HepG2 (cell line): ENCODE data around the gene ZNF732. TPM values are rescaled to one million over a fixed set of nuclear protein-coding genes. Genes with fewer than 3 reads are reported as not detected.

Source experiments
- ATAC-seq: fragments of 200-7000 bp; cut with Tn5 transposase; 3 replicates; pipeline ENCODE4 v1.9.1; 2020; ENCODE audit warnings: mild to moderate bottlenecking, moderate library complexity
- BruUV-seq: library from RNA; stranded (reverse); fragments of 400-500 nt; replicated peaks from 2 replicates; lab custom pipeline; 2021; lab: Mats Ljungman, UMichigan
- CTCF ChIA-PET: fragments of 300-600 bp; formaldehyde crosslinking; extraction: SDS; loops from one replicate; lab custom pipeline; 2021; ENCODE audit warnings: low total read pairs, inconsistent platforms, low intra/inter-chr PET ratio; lab: Yijun Ruan, JAX
- POLR2A ChIA-PET: fragments of 350-600 bp; sonication (Branson Sonifier 250); formaldehyde crosslinking; loops from one replicate; lab custom pipeline; 2020; ENCODE audit warnings: antibody characterized with exemption, inconsistent platforms; lab: Yijun Ruan, JAX
- DNase-seq: peaks from one replicate; pipeline ENCODE4 v3.0.0-alpha.2; 2015; ENCODE audit warnings: low spot score
- FAIRE-seq: peaks from 3 replicates; lab custom pipeline; 2011; peaks lifted over from hg19 to GRCh38; lab: Jason Lieb, UNC
- H2AFZ ChIP-seq: one replicate; pipeline ENCODE4 v1.6.1; 2011; ENCODE audit warnings: low read length, inconsistent platforms
- H3K27ac ChIP-seq: fragments of 300-600 bp; 3 replicates; pipeline ENCODE4 v1.8.0; 2011; ENCODE audit warnings: mixed run types, mild to moderate bottlenecking, mixed read lengths, low read length, inconsistent platforms; ENCODE audit not compliant: insufficient read depth; ENCODE audit errors: extremely low read length
- H3K27me3 ChIP-seq, 2 experiments: fragments of 200-600 bp in 1 of 2; 2 replicates in 1 of 2; 3 replicates in 1 of 2; pipeline versions ENCODE4 v1.6.0 to v1.8.0; 2011; ENCODE audit warnings: low read length in 2 of 2, mild to moderate bottlenecking in 2 of 2, moderate library complexity in 2 of 2, inconsistent platforms in 1 of 2; ENCODE audit not compliant: insufficient read depth in 2 of 2, control insufficient read depth in 1 of 2
- H3K36me3 ChIP-seq, 2 experiments: fragments of 200-600 bp in 1 of 2; replicated peaks in 1 of 2; 2 replicates in 1 of 2; 3 replicates in 1 of 2; pipeline versions ENCODE4 v1.5.1 to v1.8.0; 2011; ENCODE audit warnings: low read length in 2 of 2, inconsistent platforms in 1 of 2; ENCODE audit not compliant: insufficient read depth in 2 of 2, control insufficient read depth in 1 of 2
- H3K4me1 ChIP-seq: 2 replicates; pipeline ENCODE4 v1.5.1; 2012; ENCODE audit warnings: low read length, inconsistent platforms; ENCODE audit not compliant: insufficient read depth
- H3K4me2 ChIP-seq: 2 replicates; pipeline ENCODE4 v1.6.0; 2011; ENCODE audit warnings: low read depth, low read length, inconsistent platforms
- H3K4me3 ChIP-seq, 3 experiments: fragments of 200-600 bp in 1 of 3; sonication (generic), shearing (Covaris generic) in 1 of 3; replicated peaks in 1 of 3; 2 replicates each; pipeline ENCODE4 v1.5.1; 2011 to 2016; ENCODE audit warnings: low read length in 3 of 3, inconsistent platforms in 2 of 3, low read depth in 2 of 3, mild to moderate bottlenecking in 2 of 3, control low read depth in 1 of 3, mixed read lengths in 1 of 3; ENCODE audit not compliant: insufficient read depth in 1 of 3
- H3K79me2 ChIP-seq: one replicate; pipeline ENCODE4 v1.6.1; 2011; ENCODE audit warnings: low read length, inconsistent platforms; ENCODE audit not compliant: insufficient read depth
- H3K9ac ChIP-seq: 2 replicates; pipeline ENCODE4 v1.6.0; 2011; ENCODE audit warnings: mild to moderate bottlenecking, low read depth, low read length, inconsistent platforms; ENCODE audit not compliant: insufficient read depth
- H3K9me3 ChIP-seq: 2 replicates; pipeline ENCODE4 v1.5.1; 2012; ENCODE audit warnings: mild to moderate bottlenecking, low read length
- H4K20me1 ChIP-seq: 2 replicates; pipeline ENCODE4 v1.6.0; 2011; ENCODE audit warnings: inconsistent platforms, mild to moderate bottlenecking, low read length, moderate library complexity; ENCODE audit not compliant: insufficient read depth
- CENPT ChIP-seq: sonication (generic); formaldehyde crosslinking; IDR thresholded peaks from 2 replicates; pipeline ENCODE4 v1.8.0; 2022; ENCODE audit warnings: low read depth, mild to moderate bottlenecking, moderate library complexity, missing genetic modification reagents
- KDM1A ChIP-seq: IDR thresholded peaks from 2 replicates; pipeline ENCODE4 v1.6.1; 2016; ENCODE audit warnings: missing compliant biosample characterization
- RNF2 ChIP-seq: fragments of 450-650 bp; conservative IDR thresholded peaks from 2 replicates; pipeline ENCODE4 v1.6.1; 2016; ENCODE audit warnings: low read depth
- TAF15 ChIP-seq: fragments of 200-400 bp; formaldehyde crosslinking; IDR thresholded peaks from one replicate; pipeline ENCODE4 v1.6.1; 2018; ENCODE audit warnings: mild to moderate bottlenecking, low read depth, low read length; ENCODE audit not compliant: poor library complexity, severe bottlenecking
- TARDBP ChIP-seq: sonication (generic); formaldehyde crosslinking; IDR thresholded peaks from 2 replicates; pipeline ENCODE4 v1.8.0; 2022; ENCODE audit warnings: mild to moderate bottlenecking, missing genetic modification reagents
- ZNF350 ChIP-seq: sonication (generic); formaldehyde crosslinking; IDR thresholded peaks from 2 replicates; pipeline ENCODE4 v1.4.0; 2020; ENCODE audit warnings: mild to moderate bottlenecking, low read depth, missing genetic modification reagents, borderline replicate concordance
- ZNF496 ChIP-seq: sonication (generic); formaldehyde crosslinking; IDR thresholded peaks from 2 replicates; pipeline ENCODE4 v1.8.1; 2023; ENCODE audit warnings: mild to moderate bottlenecking, moderate library complexity, missing genetic modification reagents; ENCODE audit not compliant: insufficient replicate concordance
- ZNF615 ChIP-seq: sonication (generic); formaldehyde crosslinking; IDR thresholded peaks from 2 replicates; pipeline ENCODE4 v1.5.0; 2020; ENCODE audit warnings: mild to moderate bottlenecking, missing genetic modification reagents, borderline replicate concordance
- ZNF670 ChIP-seq: sonication (generic); formaldehyde crosslinking; IDR thresholded peaks from 2 replicates; pipeline ENCODE4 v1.8.0; 2022; ENCODE audit warnings: mild to moderate bottlenecking, missing genetic modification reagents, borderline replicate concordance
- WGBS: methylation state at CpG from one replicate; pipeline ENCODE4 v1.1.6; 2017; ENCODE audit warnings: low lambda C conversion rate; 5-methylcytosine and 5-hydroxymethylcytosine counted together
- in situ Hi-C: cut with HindIII; loops from 2 replicates; pipeline ENCODE4 v1.10.0; 2017; ENCODE audit warnings: low pct_unique_long_range_greater_than_20kb; ENCODE audit not compliant: extremely low pct_ligation_motif_present
- intact Hi-C: fragments of 100-400 bp; cut with micrococcal nuclease; formaldehyde crosslinking; loops from one replicate; pipeline ENCODE4 v1.10.0; 2022; ENCODE audit not compliant: unreplicated experiment
- polyA plus RNA-seq, 8 experiments: library from polyadenylated mRNA; depleted of rRNA in 3 of 8; stranded (reverse) in 7 of 8; unstranded in 1 of 8; fragments of >200 nt; fragmentation: Illumina TruSeq in 4 of 8; extraction: Trizol in 4 of 8; gene quantifications; 2 replicates each; pipeline versions ENCODE4 v1.2.1 to v1.2.3, GENCODE V29; 2011 to 2016; ENCODE audit warnings: low read depth in 4 of 8, missing spikeins in 1 of 8, mixed read lengths in 1 of 8; ENCODE audit not compliant: insufficient read depth in 1 of 8
- total RNA-seq, 5 experiments: library from RNA; depleted of rRNA; stranded (reverse); fragments of >200 nt; fragmentation: Illumina TruSeq; extraction: Trizol; gene quantifications; 2 replicates each; pipeline ENCODE4 v1.2.3, GENCODE V29; 2016; ENCODE audit warnings: low read depth in 1 of 5
- TF ChIP-seq, protein P1 (sequence below): sonication (generic); formaldehyde crosslinking; IDR thresholded peaks from 2 replicates; pipeline ENCODE4 v1.8.1; 2022; ENCODE audit warnings: mild to moderate bottlenecking, missing genetic modification reagents
- TF ChIP-seq, protein P2 (sequence below): sonication (generic); formaldehyde crosslinking; IDR thresholded peaks from 2 replicates; pipeline ENCODE4 v1.9.0; 2021; ENCODE audit warnings: mild to moderate bottlenecking, missing genetic modification reagents
- TF ChIP-seq, protein P3 (sequence below): sonication (generic); formaldehyde crosslinking; IDR thresholded peaks from 2 replicates; pipeline ENCODE4 v1.4.0; 2020; ENCODE audit warnings: missing genetic modification reagents
- TF ChIP-seq, protein P4 (sequence below): sonication (generic); formaldehyde crosslinking; IDR thresholded peaks from 2 replicates; pipeline ENCODE4 v1.8.1; 2023; ENCODE audit warnings: missing genetic modification reagents, inconsistent platforms, borderline replicate concordance

ZNF732 gene
- total and polyA plus RNA-seq, 2 of the 13 experiments (the other 11 are each of a cell fraction or from before 2014, with no cell fraction given) = not detected

DNA sequence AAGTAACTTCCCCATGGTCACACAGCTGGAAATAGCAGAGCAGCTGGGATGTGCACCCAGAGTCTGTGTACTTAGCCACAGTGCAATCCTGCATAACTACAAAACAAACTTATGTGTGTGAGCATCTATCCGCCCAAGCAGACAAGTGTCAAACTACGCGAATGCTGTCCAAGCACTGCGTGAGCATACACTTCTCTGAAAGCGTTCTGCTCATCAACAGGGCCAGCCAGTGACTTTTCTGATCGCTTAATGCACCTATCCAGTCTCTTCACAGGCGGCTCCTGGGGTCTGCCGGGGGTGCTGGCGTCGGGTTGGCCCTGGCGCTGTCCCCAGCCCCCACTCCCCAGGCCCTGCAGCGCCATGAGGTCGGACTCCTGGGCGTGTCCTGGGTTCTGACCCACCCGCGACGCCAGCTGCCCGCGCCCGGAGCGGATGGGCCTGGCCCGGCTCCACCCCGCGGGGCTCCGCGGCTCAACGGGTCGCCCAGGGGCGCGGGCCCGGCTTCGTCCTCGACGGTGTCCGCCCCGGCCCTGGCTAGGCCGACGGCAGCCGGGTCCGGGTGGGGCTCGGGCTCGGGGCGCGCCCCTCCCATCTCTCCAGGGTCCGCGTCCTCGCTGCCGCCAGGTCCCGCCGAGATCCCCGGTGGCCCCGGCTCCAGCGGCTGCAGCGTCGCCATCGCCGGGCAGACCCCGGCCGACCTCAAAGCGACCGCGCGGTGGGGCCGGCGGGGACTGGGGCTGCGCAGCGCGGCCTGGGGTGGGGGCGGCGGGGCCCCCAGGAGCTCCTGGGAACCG lies 31.0 kb upstream of the ZNF732 start:
- in situ Hi-C loops (no loop called here), intact Hi-C loops (no loop called here)
- DNase-seq = no peak
- no peak for ATAC-seq
- Histone ChIP-seq H3K4me1 (no peaks in the 10 kb centered on the region), H3K9ac (no peak overlapping the region), H3K4me3 (no peak overlapping the region), H2AFZ (no peak overlapping the region), H4K20me1 (no peaks in the 10 kb centered on the region), H3K79me2 (no peaks in the 10 kb centered on the region), H3K9me3 (peaks cover 86% of the 10 kb centered on the region), H3K27me3 (no peaks in the 10 kb centered on the region), H3K36me3 (no peaks in the 10 kb centered on the region), H3K27ac (no peak overlapping the region), H3K4me2 (no peak overlapping the region)
- 69% methylated on average over 7 of the region's 71 CpGs for WGBS
- no peak for FAIRE-seq
- ChIA-PET CTCF (no interaction called here), POLR2A (no interaction called here)
- no TSS peak for BruUV-seq
- TF ChIP-seq TARDBP (CRISPR knock-in tag) (no peak), CENPT (CRISPR knock-in tag) (no peak), ZNF496 (CRISPR knock-in tag) (no peak), RNF2 (no peak), ZNF615 (CRISPR knock-in tag) (no peak), KDM1A (CRISPR knock-in tag) (no peak), ZNF670 (CRISPR knock-in tag) (no peak), TAF15 (no peak), ZNF350 (no peak)
- TF ChIP-seq, protein P1, sequence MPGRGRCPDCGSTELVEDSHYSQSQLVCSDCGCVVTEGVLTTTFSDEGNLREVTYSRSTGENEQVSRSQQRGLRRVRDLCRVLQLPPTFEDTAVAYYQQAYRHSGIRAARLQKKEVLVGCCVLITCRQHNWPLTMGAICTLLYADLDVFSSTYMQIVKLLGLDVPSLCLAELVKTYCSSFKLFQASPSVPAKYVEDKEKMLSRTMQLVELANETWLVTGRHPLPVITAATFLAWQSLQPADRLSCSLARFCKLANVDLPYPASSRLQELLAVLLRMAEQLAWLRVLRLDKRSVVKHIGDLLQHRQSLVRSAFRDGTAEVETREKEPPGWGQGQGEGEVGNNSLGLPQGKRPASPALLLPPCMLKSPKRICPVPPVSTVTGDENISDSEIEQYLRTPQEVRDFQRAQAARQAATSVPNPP (CRISPR knock-in tag) = no peak
- TF ChIP-seq, protein P2, sequence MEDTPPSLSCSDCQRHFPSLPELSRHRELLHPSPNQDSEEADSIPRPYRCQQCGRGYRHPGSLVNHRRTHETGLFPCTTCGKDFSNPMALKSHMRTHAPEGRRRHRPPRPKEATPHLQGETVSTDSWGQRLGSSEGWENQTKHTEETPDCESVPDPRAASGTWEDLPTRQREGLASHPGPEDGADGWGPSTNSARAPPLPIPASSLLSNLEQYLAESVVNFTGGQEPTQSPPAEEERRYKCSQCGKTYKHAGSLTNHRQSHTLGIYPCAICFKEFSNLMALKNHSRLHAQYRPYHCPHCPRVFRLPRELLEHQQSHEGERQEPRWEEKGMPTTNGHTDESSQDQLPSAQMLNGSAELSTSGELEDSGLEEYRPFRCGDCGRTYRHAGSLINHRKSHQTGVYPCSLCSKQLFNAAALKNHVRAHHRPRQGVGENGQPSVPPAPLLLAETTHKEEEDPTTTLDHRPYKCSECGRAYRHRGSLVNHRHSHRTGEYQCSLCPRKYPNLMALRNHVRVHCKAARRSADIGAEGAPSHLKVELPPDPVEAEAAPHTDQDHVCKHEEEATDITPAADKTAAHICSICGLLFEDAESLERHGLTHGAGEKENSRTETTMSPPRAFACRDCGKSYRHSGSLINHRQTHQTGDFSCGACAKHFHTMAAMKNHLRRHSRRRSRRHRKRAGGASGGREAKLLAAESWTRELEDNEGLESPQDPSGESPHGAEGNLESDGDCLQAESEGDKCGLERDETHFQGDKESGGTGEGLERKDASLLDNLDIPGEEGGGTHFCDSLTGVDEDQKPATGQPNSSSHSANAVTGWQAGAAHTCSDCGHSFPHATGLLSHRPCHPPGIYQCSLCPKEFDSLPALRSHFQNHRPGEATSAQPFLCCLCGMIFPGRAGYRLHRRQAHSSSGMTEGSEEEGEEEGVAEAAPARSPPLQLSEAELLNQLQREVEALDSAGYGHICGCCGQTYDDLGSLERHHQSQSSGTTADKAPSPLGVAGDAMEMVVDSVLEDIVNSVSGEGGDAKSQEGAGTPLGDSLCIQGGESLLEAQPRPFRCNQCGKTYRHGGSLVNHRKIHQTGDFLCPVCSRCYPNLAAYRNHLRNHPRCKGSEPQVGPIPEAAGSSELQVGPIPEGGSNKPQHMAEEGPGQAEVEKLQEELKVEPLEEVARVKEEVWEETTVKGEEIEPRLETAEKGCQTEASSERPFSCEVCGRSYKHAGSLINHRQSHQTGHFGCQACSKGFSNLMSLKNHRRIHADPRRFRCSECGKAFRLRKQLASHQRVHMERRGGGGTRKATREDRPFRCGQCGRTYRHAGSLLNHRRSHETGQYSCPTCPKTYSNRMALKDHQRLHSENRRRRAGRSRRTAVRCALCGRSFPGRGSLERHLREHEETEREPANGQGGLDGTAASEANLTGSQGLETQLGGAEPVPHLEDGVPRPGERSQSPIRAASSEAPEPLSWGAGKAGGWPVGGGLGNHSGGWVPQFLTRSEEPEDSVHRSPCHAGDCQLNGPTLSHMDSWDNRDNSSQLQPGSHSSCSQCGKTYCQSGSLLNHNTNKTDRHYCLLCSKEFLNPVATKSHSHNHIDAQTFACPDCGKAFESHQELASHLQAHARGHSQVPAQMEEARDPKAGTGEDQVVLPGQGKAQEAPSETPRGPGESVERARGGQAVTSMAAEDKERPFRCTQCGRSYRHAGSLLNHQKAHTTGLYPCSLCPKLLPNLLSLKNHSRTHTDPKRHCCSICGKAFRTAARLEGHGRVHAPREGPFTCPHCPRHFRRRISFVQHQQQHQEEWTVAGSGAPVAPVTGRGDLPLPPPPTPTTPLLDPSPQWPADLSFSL (CRISPR knock-in tag) = no peak
- TF ChIP-seq, protein P3, sequence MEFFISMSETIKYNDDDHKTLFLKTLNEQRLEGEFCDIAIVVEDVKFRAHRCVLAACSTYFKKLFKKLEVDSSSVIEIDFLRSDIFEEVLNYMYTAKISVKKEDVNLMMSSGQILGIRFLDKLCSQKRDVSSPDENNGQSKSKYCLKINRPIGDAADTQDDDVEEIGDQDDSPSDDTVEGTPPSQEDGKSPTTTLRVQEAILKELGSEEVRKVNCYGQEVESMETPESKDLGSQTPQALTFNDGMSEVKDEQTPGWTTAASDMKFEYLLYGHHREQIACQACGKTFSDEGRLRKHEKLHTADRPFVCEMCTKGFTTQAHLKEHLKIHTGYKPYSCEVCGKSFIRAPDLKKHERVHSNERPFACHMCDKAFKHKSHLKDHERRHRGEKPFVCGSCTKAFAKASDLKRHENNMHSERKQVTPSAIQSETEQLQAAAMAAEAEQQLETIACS = no peak
- TF ChIP-seq, protein P4, sequence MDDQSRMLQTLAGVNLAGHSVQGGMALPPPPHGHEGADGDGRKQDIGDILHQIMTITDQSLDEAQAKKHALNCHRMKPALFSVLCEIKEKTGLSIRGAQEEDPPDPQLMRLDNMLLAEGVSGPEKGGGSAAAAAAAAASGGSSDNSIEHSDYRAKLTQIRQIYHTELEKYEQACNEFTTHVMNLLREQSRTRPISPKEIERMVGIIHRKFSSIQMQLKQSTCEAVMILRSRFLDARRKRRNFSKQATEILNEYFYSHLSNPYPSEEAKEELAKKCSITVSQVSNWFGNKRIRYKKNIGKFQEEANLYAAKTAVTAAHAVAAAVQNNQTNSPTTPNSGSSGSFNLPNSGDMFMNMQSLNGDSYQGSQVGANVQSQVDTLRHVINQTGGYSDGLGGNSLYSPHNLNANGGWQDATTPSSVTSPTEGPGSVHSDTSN (CRISPR knock-in tag) = no peak
